Mucosa of descending colon (tissue), 3 donors: ENCODE results near the gene CAST. TPM values are rescaled to one million over a fixed set of nuclear protein-coding genes. Genes with fewer than 3 reads are reported as not detected.
A peak's percentile ranks its signal among the peaks of the same experiment; 100 is the strongest.

Experiments used
- ATAC-seq: fragments of 200-7000 bp; cut with Tn5 transposase; one replicate; pipeline ENCODE4 v1.9.1; 2020; ENCODE audit warnings: mild to moderate bottlenecking, moderate library complexity
- DNase-seq, 3 donors: peaks; one replicate each; pipeline ENCODE4 v3.0.0-alpha.2; 2020
- H3K36me3 ChIP-seq: fragments of 200-600 bp; one replicate; pipeline ENCODE4 v1.8.0; 2021; ENCODE audit warnings: low read depth, mild to moderate bottlenecking
- H3K4me1 ChIP-seq: fragments of 200-600 bp; one replicate; pipeline ENCODE4 v1.8.0; 2021; ENCODE audit warnings: low read depth, mild to moderate bottlenecking
- H3K4me3 ChIP-seq: fragments of 200-600 bp; one replicate; pipeline ENCODE4 v1.8.0; 2021; ENCODE audit warnings: mild to moderate bottlenecking
- H3K9me3 ChIP-seq: fragments of 200-600 bp; one replicate; pipeline ENCODE4 v1.8.0; 2021; ENCODE audit warnings: mild to moderate bottlenecking
- intact Hi-C, 2 donors: fragments of 100-400 bp; cut with DNase I in 1 of 2; cut with micrococcal nuclease in 1 of 2; formaldehyde crosslinking; loops; one replicate each; pipeline versions ENCODE4 v1.11.0 to v1.11.1; 2022; cut with DNase I, micrococcal nuclease
- total RNA-seq, 3 donors: library from RNA; stranded (reverse); fragmentation: NEBNext Ultra II Directional in 2 of 3; extraction: Animal tissue kit (Norgen Biotek cat#: 25700) in 2 of 3; gene quantifications; one replicate each; pipeline versions ENCODE4 v1.2.1 to v1.2.4, GENCODE V29; 2021 to 2023
- TF ChIP-seq, protein P1 (sequence below): fragments of 200-600 bp; IDR thresholded peaks from one replicate; pipeline ENCODE4 v1.8.0; 2022; ENCODE audit warnings: antibody characterized with exemption, mild to moderate bottlenecking
- donor health status: DM: no; HTN: no; CAD: no; lungs with moderate emphysema.
- donor health status: DM: no; HTN: no; CAD: no.
- donor health status: DM: no; HTN: yes; CAD: no.

CAST gene
- total RNA-seq, 3 donors from 2014 or later = 348 to 433 (median 372) TPM

DNA sequence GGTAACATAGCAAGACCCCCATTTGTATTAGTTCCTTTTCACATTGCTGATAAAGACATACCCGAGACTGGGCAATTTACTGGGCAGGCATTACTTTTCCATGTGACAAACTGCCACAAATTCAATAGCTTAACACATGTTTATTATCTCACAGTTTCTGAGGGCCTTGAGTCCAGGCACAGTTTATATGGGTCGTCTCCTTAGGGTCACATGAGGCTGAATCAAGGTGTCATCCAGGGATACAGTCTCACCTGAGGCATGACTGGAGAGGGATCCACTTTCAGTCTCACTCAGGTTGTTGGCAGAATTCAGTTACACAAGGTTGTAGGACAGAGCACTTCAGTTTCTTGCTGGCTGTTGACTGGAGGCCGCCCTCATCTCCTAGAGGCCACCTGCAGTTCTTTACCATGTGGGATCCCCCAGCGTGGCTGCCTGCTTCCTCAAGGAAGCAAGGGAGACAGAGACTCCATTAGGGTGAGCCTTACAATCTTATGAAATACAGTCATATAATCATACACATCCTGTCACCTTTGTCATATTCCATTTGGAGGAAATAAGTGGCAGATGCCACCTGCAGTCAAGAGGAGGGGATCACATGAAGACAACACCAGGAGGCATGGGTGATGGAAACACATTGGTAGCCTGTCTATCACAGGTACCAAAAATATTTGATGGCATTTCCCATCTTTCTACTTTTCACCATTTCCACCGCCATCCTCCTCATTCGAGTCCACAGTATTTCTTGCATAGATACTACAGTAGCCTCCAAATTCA is 160.7 kb downstream of the CAST start:
- H3K36me3 ChIP-seq = no peaks in the 10 kb centered on the region
- intact Hi-C loops = no loop called here
- TF ChIP-seq, protein P1, sequence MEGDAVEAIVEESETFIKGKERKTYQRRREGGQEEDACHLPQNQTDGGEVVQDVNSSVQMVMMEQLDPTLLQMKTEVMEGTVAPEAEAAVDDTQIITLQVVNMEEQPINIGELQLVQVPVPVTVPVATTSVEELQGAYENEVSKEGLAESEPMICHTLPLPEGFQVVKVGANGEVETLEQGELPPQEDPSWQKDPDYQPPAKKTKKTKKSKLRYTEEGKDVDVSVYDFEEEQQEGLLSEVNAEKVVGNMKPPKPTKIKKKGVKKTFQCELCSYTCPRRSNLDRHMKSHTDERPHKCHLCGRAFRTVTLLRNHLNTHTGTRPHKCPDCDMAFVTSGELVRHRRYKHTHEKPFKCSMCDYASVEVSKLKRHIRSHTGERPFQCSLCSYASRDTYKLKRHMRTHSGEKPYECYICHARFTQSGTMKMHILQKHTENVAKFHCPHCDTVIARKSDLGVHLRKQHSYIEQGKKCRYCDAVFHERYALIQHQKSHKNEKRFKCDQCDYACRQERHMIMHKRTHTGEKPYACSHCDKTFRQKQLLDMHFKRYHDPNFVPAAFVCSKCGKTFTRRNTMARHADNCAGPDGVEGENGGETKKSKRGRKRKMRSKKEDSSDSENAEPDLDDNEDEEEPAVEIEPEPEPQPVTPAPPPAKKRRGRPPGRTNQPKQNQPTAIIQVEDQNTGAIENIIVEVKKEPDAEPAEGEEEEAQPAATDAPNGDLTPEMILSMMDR = no peak
- no peaks in the 10 kb centered on the region for H3K9me3 ChIP-seq
- DNase-seq = no peak
- no peaks in the 10 kb centered on the region for H3K4me1 ChIP-seq
- no peak overlapping the region for H3K4me3 ChIP-seq
- ATAC-seq = peak; percentile 60

GRCh38 chr5:96823900-96824380 is 161.8 kb downstream of the CAST start:
- intact Hi-C loops = no loop called here
- peak; percentile 28 for ATAC-seq
- TF ChIP-seq, protein P1 = no peak
- Histone ChIP-seq H3K36me3 (no peaks in the 10 kb centered on the region), H3K4me3 (no peak overlapping the region), H3K4me1 (no peaks in the 10 kb centered on the region), H3K9me3 (no peaks in the 10 kb centered on the region)
- DNase-seq = no peak

Other genes starting within 250 kb of the CAST start
- 1 to 10 TPM; 1.5 to 4.4 (median 3.7) TPM for gene PCSK1, start 229.1 kb upstream of the CAST start, total RNA-seq
- gene ERAP1, start 145.6 kb downstream of the CAST start, total RNA-seq = 100 to 1,000 TPM in 1 of 3 donors, 10 to 100 TPM in 2; 79.4 to 110 (median 98.4) TPM
- gene ERAP2, start 214.1 kb downstream of the CAST start, total RNA-seq = 10 to 100 TPM; 16.1 to 44.8 (median 19.5) TPM